Caki2 (cell line): ENCODE data around the gene BID. TPM values are rescaled to one million over a fixed set of nuclear protein-coding genes. Genes with fewer than 3 reads are reported as not detected.

Experiments used
- DNase-seq: peaks from one replicate; pipeline ENCODE4 v3.0.0-alpha.2; 2015; ENCODE audit warnings: low read depth
- in situ Hi-C: cut with HindIII; loops from 2 replicates; pipeline ENCODE4 v1.10.0; 2016; ENCODE audit warnings: low sequenced_read_pairs, low pct_unique_long_range_greater_than_20kb, mixed read lengths
- total RNA-seq: library from RNA; depleted of rRNA; stranded (reverse); fragments of >200 nt; shearing (Covaris generic); gene quantifications from 2 replicates; pipeline ENCODE4 v1.2.3, GENCODE V29; 2014; ENCODE audit warnings: low replicate concordance

The BID gene
- total RNA-seq, 1 experiment from 2014 or later: 198 TPM

DNA sequence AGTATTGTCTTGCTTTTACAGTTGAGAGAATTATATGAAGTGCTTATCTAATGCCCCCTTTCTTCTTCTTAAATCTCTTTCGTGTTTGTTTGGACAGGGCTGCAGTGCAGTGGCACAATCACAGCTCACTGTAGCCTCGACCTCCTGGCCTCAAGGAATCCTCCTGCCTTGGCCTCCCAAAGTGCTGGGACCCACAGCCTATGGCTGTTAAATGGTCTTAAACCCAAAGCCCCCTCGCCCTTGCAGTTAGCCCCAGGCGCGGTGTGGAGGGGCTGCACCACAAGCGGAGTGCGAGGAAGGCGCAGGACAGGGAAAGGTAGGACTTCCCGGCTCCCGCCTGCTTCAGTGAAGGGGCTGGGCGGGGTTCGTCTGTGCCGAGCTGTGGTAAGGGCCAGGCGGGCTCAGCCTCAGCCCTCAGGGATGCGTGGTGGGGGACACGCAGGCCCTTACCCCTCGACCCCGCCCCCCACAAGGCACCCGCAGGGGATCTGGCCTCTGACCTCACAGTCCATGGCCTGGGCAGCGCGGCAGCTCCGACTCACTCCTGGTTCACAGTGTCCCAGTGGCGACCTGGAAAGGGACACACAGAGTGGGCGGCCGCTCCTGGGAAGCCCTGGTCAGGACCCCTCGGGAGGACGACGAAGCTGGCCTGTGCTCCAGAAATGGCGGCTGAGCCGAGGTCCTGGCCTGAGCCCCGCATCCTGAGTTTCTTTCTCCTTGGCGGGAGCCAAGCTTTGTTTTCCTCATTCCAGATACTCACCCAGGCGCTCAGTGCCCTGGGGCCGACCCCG lies 24.5 kb downstream of the BID start:
- in situ Hi-C loops: no loop called here
- no peak for DNase-seq

DNA sequence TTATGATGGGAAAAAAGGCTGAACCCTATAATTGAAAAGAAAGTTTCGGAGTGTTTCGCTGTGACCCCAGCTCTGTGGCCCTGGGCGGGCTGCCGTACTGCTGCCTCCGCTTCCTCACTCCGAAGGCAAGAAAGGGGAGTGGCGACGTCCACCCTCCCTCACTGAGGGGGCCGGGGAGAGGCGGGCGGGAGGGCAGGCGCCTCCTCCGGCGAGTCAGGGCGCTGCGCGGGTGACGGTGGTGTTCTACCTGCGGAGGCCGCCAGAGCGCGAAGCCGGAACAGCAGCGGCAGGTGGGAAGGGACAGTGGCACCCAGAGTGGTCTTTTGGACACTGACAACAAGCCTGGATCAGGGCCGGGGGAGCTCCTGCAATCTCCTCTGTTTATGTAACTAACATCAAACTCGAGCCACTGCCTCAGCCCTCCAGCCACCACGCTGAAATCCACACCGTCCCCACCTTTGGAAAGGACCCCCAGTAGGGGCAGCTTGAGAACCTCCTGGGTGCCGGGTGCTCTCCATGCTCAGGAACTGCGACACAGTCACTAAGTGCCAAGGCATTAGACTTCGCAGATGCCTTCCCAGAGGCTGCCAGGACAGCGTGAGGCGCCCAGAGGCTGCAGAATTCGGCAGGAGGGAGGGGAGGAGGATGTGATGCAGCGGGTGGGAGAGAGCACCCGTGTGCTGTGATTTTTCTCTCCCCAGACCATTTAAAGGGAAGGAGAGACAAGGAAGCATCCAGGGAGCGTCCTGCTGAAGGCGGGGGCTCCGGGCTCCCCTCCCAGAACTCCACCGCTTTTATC lies 25.5 kb downstream of the BID start:
- in situ Hi-C loops: no loop called here
- DNase-seq: no peak

DNA sequence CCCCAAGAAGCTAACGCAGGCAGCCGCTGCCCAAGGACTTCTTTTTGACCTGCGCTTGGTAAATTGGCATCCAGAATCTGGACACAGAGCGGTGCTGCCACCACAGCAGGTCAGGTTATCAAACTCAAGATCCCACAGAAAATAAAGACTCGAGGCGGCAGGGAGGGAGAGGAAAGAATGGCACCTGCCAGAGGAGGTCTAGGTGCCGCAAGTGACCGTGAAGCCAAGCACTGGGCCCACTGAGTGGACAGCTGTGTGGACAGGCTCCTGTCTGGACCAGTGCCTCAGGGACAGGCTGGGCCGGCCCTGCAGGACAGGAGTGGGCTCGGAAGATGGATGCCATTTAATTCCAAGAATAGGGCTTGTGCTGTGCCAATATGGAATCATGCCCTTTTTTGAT lies 27.4 kb downstream of the BID start:
- DNase-seq: no peak
- in situ Hi-C loops: no loop called here

DNA sequence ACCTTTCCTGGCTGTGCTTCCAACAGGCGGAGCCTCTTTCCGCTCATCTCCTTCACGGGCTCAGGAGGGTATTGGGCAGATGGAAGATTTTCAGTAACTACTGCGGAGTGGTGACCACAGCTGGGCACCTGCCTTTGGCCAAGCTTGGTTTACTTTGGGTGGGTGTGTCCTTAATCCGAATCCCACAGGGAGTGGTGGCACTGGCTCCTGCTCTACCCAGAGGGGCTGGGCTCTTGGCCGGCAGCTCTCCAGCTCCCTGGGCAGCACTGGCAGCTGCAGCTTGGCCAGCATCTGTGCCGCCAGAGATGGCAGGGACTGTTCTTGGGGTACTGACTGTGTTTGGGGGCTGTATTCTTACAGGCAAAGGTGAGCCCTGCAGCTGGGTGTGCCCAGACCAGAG lies 29.8 kb downstream of the BID start:
- in situ Hi-C loops: no loop called here
- DNase-seq: no peak

DNA sequence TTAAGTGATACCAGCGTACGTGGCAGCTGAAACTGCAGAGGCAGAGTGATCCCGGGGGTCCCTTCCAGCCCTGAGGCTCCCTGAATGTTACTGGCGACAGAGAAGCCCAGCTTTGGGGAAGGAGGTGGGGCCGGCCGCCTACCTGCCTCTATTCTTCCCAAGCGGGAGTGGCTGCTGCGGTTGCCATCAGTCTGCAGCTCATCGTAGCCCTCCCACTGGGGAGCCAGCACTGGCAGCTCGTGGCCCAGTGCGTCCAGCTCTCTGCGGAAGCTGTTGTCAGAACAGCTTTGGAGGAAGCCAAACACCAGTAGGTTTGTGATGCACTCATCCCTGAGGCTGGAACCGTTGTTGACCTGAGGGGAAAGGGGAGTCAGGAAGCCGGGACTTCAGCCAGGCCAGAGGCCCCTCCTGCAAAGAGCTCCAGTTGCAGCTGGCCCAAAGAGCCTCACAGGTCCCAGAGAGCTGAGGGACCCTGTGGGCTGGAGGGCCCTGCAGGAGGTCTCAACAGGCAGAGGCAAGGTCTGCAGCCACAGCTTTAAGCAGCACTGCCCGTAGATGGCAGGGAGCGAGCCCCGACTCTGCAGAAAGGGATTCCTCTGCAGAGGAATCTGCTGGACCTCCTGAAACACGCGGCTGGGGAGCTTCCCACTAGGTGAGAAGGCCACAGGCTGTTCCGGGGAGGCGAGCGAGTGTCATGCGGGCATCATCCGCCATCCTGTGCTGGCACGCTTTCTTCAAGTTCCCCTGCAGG lies 30.4 kb downstream of the BID start:
- in situ Hi-C loops: no loop called here
- no peak for DNase-seq

DNA sequence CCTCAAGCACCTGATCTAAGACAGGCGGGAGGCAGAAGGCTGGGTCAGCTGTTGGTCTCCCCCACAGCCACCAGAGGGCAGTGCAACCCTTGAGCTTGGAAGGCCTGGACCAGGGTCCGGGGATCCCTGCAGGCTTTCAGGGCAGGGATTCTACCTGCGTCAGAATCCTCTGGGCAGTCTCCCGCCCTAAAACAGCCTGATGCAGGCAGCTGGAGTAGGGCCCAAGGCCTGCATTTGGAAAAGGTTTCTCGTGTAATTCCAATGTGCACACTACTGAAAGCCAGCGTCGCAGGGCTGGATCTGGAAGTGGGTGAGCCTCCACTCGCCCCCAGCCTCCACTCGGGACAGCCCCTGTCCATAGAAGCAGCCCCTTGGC lies 31.8 kb downstream of the BID start:
- peak; percentile 67 for DNase-seq
- in situ Hi-C loops: no loop called here

DNA sequence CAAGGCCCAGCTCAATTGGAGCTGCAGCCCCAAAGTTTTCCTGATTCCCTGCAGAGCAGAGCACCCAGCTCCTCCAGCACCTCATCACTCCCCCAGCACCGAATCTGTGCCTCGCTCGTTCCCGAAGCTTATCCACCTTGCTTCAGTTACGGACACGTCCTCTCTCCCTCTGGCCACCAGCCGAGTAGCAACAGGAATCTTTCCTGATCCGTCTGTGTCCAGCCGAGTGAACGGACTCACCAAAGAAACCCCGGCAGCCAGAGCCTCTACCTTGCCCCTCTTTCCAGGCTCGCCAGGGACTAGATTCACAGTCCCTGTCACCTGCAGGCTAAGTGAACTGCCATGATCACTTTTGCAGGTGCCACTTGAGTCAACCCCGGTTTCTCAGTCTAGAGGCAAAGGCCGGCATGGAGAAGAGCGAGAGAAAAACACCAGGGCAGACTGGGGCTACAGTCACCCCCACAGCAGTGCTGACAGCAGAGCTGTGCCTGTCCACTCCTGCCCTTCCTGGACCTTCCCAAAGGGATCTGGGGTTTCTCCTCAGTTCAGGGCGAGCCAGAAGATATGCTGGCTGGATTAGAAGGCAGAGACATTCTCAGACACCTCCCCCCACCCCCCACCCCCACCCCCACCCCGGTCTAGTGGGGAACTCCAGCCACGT lies 32.3 kb downstream of the BID start:
- DNase-seq: no peak
- in situ Hi-C loops: no loop called here

DNA sequence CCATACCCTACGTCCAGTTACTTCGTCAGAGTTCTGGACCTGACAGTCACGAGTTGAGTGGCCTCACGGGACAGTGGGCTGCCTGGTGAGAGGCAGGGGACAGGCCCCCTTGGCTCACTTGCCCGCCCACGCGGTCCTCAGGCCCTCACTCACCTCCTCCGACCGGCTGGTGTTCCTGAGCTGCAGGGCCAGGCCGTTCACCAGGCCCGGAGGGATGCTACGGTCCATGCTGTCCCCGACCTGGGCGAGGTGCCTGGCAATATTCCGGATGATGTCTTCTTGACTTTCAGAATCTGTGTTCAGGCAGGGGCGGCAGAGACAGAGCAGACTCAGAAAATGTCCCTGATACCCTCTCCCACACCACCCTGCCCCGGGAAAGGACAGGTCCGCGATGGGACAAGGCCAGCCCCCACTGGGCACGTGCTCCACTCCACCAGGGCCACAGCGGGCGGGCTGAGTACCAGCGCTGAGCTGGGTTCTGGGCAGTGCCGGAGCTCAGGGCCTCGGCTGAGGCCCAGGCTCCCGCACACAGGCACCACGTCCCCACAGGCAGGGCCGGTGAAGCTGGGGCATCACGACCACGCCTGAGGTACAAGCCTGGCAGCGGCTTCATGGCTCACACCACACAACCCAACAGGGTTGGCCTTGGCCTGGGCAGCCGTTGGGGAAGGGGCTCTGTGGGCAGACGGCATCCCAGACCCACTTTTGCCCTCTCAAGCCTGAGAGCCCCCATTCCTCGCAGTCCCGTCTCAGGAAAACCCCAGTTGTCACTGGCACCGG lies 34.9 kb downstream of the BID start:
- in situ Hi-C loops: no loop called here
- no peak for DNase-seq

DNA sequence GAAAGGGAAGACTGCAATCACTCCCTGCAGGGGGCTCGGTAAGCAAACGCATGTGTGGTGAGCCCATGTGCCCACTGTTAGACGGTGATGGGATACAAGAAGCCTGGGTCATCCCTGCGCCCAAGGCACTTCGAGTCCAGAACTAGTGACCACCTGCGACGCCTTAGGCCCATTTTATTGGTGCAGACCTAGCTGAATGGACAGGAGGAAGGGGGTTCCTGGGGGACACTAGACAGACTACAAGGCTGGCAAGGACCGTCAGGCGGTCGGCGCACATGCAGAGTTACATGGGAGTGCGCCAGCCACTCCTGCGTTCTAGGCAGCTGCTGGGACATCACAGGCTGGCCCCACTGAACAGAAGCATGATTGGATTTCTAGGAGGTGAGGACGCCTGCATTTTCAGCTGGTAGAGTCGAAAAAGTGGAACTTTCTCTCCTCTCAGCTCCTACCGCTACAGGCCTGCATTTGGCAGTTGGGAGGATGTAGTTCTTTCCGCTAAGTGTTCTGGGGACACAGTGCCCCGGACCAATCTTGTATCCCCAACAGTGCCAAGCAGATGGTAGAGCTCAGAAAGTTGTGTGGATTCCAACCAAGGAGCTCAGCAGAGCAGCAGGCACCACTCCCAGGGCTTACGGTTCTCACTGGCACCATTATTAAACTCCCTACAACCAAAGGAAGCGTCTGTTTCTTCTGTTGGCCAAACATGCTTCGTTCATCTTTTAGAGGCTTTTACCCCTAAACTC lies 35.7 kb downstream of the BID start:
- in situ Hi-C loops: no loop called here
- no peak for DNase-seq

DNA sequence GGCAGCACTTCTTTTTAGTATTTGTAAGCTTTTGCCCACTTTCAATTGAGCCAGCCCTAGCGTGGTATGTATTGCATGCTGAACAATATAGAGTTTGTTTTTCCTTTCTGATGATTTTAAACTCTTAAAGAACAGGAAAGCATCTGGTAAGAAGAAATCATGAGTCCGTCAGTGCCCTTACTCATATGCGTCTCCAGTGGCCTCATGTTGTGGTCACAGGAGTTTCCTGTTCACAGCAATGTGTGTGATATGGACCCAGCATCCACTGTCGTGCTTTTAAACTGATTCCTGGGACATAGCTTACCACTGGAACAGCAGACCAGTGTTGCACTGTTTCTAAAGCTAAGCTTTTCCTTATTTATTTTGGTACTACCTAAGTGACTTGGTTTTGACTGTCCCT lies 40.1 kb downstream of the BID start:
- in situ Hi-C loops: no loop called here
- DNase-seq: no peak

DNA sequence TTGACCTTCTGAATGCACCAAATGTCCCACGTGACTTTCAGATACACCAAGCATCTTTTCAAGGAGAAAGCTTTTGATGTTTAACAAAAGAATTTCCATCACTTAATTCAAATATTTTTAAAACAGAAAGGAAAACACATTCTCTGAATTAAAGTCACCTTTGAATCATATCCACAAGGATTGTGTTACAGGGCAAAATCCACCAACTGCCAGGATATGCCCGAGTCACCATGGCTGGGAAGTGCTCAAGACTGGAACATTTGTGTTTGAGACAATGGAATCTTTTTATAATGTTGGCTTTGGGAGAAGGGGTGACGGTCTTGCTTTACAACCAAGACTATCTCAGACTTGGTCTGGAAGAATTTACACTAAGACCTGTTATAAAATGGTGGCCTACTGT lies 40.8 kb downstream of the BID start:
- in situ Hi-C loops: no loop called here
- DNase-seq: peak; percentile 53

DNA sequence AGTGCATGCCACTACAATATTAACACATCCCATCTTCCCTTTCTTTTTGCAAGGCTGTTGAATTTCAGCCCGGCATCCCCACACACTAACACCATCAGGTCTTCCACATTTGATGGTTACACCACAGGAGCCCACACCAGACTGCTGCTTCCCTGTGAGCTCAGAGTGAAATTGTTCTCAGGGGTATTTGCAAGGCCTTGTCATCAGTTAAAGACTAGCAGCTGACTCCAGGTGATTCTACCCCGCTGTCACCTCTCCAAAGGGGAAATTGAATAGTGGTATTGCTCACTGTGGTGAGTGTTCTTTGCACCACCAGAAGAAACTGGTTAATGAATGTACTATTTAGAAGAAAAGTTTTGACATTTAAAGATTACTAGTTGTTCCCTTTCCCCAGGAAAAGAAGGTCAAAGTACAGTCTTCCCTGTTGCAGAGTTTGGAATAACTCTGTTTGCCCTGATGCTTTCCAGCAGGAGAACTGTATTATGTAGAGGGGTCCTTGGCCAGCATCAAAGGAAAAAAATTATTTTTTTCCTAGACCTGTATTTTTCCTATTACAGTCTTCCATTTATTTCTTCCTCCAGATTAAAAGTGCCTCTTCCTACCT lies 41.9 kb downstream of the BID start:
- no peak for DNase-seq
- in situ Hi-C loops: no loop called here

DNA sequence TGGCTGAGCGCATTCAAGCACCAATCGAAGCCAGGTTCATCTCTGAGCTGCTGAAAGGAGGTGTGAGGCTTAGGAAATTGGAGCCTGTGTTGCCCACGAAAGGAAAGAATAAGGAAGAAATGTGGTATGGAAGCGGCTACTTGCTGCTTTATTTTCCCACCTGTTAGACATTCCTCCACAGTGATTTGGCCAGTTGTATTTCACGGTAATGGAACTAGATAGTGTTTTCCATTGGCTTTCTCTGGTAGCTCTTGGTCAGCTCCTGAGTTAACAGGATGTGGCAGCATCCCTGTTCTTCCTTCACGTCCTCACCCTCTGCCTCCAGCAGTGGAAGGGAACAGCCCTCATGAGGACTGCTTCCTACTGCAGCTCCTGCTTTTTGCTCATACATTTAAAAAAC lies 44.7 kb downstream of the BID start:
- in situ Hi-C loops: no loop called here
- DNase-seq: no peak

DNA sequence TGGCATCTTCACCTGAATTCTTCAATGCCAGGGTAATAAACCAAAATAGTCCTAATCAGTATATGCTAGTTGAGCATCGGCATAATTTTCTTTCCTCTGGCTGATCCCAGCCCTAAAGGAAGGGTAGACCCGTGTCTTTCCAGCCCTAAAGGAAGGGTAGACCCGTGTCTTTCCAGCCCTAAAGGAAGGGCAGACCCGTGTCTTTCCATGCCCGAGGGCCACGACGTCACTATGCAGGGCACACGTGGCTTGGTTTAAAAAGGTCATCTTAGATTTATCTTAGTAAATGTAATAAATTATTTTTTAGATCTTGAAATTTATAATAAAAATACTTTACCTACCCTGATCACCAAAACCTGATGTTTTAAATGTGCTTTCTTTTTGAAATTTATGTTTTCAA lies 45.5 kb downstream of the BID start:
- DNase-seq: no peak
- in situ Hi-C loops: no loop called here

DNA sequence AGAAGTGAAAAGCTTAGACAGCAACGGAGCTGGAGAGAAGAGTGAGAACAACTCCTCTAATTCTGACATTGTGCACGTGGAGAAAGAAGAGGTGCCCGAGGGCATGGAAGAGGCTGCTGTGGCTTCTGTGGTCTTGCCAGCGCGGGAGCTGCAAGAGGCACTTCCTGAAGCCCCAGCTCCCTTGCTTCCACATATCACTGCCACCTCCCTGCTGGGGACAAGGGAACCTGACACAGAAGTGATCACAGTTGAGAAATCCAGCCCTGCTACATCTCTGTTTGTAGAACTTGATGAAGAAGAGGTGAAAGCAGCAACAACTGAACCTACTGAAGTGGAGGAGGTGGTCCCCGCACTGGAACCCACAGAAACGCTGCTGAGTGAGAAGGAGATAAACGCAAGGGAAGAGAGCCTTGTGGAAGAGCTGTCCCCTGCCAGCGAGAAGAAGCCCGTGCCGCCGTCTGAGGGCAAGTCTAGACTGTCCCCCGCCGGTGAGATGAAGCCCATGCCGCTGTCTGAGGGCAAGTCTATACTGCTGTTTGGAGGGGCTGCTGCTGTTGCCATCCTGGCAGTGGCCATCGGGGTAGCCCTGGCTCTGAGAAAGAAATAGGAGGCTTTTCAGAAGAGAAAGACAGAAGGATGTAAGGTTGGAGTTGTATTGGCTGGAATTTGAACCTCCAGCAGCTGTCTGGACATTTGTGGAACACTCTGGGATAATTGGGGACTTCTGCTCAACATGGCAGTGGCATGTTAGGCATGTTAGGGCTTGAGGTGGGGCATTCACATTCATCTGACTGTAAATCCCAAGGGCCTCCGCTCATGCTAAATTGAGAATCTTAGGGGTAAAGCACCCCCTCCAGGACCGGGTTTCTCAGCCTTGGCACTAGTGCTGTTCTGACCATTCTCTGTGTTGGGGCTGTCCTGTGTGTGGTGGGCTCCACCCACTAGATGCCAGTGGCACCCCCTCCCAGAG lies 47.1 kb downstream of the BID start:
- no peak for DNase-seq
- in situ Hi-C loops: no loop called here
